GM21447 (cell line): ENCODE measurements around the gene ETFA.

Source experiments
- ATAC-seq: cut with Tn5 transposase; IDR thresholded peaks from one replicate; pipeline ENCODE4 v1.9.1; 2021; ENCODE audit not compliant: unreplicated experiment

Gene ETFA

GRCh38 chr15:76221085-76221767 lies 90.0 kb downstream of the ETFA start:
- no peak for ATAC-seq

DNA sequence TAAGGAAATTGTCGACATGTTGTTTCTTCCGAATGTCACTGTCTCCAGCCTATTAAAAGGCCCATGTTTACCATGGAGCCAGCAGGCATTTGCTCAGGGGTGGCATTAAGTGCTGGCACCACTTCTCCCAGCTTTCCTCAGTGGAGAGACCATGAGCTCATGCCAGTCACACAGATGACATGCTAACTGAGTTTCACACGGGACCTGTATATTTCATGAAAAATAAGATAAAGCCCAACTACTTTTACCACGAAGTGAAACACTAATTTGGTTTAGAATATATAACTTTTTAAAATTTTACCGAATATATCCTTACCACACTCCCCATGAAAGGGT lies 93.4 kb downstream of the ETFA start:
- ATAC-seq = no peak

- ATAC-seq = no peak
Observed at GRCh38 chr15:76217029-76217881, 94.0 kb downstream of the ETFA start.

- no peak for ATAC-seq
Observed at GRCh38 chr15:76215634-76216033, 95.6 kb downstream of the ETFA start.

DNA sequence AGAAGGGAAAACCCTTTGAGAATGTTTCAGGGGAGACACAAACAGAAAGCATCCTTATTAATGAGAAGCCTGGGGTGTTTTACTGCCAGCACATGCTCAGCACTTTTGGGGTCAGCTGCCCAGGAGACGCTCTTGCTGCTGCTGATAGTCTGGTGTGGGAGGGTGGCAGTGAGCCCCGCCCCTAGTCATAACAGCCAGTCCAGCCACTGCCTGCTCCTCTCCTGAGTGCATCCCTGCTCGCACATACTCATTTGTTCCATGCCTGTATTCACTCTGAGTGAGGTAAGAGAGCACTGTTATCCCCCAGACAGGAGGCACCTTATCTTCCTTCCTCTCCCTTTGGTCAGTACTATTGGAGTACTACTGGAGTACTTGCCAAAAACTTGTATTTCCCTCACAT lies 101.3 kb downstream of the ETFA start:
- no peak for ATAC-seq

GRCh38 chr15:76209523-76209922 lies 101.7 kb downstream of the ETFA start:
- ATAC-seq = no peak

DNA sequence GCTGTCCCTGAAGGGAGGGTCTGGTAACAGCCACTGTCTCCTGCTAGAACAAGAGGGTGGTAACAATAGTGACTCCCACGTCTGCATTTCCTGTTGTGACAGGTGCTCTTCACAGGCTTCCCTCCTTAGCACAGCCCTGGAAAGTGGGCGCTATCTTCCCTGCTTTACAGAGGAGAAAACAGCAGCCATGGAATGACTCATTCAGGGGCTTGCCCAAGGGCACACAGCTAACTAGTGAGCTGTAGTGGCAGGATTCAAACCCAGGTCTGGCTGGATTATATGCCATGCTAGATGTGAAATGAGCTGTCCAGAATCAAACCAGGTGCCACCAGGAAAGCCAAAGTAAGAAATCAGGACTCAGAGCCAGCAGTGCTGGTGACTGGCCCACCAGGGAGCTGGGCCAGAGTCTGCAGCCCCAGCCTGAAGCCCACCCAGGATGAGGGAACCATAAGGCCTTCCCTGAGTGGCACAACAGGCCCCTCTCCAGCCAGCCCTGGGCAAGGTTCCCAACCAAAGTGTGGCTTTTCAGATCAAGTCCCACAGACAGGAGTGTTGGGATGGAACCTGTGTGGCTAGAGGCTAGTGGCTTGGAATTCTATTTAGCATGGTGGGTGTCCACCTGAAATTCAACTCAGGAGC lies 102.4 kb downstream of the ETFA start:
- ATAC-seq = no peak

DNA sequence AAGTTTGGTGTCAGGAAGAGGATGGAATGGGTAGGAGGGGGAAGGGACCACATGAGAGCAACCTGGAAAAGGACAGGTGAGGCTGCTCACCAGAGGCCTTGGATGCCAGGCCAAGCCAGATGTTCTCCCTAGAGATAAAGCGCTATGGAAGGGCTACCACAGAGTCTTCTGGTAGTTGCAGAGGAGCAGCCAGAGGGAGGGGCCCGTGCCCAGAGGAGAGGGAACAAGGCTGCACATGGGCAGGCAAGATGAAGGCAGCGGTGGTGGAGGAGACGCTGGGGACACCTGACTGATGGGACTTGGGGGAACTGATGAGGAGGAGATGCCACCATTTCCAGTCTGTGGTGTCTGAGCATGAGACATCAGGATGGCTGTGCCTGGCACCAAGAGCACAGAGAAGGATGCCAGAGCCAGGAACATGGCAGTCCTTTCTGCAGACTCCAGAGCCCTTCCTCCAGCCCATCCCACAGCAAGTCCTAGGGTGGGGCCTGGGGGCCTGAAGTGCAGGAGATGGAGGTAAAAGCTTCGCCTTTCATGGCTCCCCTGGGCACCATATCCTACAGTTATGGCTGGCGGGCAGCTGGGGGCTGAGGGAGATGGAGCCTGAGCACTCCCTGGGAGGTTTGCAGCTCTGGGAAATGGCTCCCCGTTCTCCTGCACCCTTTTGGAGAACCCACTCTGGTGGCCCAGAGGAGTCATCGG lies 103.0 kb downstream of the ETFA start:
- ATAC-seq = no peak

GRCh38 chr15:76206325-76206976 lies 104.8 kb downstream of the ETFA start:
- ATAC-seq = no peak

DNA sequence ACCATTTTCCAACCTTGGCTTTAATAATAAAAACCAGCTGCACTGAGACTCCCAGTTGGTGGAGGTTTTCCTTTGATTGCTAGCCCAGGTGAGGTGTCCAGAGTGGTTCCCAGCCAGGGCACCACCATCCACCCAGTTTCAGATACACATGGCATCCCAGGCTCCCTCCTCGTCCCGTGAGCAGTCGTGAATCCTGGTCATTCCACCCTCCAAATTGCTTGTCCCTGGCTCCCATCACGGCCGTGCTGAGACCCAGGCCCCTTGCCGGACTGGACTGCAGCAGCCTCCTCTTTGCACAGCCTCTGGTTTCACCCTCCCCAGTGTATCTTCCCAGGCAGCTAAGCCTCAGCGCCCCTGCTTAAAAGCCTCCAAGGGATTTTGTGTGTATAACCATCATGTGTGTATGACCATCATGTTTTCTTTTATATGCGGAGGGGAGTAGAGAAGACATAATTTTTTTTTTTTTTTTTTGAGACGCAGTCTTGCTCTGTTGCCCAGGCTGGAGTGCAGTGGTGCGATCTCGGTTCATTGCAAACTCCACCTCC lies 106.3 kb downstream of the ETFA start:
- ATAC-seq = no peak

DNA sequence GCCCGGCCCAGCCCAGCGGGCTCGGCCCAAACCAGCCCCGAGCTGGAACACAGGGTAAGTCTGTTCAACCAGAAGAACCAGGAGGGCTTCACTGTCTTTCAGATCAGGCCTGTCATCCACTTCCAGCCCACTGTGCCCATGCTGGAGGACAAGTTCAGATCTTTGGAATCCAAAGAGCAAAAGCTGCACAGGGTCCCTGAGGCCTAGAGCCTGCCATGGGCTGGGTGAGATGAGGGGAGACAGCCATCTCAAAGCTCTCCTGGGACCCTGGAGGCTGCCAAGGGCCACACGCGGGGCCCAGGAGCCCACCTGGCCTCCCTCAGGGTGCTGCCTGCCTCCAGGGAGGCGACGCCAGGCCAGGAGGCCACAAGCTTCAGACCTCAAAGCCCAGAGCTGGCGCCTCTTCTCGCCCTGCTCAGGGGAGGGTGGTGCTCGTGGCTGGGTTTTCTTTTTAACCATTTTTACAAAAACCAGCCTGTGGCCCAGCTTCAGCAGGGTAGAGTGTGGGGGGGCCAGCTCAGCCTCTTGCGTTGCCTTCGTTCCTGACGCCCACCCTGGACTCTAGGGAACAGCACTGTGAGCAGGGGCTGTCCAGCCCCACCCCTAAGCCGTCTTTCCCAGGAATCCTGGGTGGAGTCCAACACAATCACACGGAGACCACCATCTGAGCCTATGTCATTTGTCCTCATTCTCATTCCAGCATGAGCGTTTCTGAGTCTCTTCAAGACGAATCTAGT lies 107.0 kb downstream of the ETFA start:
- no peak for ATAC-seq

DNA sequence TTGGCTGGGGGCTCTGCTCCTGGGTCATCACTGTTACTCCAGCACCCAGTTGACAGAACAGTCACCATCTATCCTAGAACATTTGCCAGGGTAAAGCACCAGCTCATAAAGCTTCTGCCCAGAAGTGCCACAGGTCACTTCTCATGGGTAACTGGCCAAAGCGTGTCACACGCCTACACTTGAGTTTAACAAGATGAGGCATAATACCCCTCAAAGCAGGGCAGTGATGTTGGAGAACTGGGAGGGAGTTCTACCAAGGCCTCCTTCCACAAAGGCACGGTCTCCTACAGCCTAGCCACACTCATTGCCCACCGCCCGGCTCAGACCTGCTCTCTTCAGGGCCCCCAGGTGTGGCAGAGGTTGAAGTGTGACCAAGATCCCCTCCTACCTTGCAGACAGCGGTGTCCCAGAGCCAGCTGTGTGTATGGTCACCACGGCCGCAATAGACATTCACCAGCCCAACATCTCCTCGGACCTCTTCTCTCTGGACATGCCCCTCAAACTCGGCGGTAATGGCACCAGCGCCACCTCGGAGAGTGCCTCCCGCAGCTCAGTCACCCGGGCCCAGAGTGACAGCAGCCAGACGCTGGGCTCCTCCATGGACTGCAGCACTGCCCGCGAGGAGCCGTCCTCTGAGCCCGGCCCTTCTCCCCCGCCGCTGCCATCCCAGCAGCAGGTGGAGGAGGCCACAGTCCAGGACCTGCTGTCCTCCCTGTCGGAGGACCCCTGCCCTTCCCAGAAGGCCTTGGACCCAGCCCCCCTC lies 107.7 kb downstream of the ETFA start:
- ATAC-seq = no peak

- no peak for ATAC-seq
Observed at GRCh38 chr15:76201536-76202255, 109.6 kb downstream of the ETFA start.

DNA sequence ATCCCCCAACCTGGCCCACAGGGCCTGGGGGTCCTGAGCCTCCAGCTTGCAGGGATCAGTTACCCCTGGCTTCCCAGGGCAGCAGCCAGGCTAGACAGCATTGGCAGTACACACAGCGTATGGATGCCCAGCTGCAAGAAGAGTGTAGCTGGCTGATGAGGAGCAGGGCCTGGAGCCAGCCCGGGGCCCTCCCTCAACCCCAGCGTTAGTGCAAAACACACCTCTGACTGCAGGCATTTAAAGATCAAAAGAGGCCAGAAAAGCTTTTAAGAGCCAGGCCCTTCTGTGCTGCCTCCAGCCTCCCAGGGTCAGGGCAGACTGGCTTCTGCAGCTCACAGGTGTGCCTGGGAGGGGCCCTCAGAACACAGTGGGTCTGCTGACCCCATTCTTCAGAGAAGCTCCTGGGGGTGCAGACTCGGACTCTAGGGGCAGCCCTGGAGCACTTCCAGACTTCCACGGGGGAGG lies 110.6 kb downstream of the ETFA start:
- no peak for ATAC-seq

DNA sequence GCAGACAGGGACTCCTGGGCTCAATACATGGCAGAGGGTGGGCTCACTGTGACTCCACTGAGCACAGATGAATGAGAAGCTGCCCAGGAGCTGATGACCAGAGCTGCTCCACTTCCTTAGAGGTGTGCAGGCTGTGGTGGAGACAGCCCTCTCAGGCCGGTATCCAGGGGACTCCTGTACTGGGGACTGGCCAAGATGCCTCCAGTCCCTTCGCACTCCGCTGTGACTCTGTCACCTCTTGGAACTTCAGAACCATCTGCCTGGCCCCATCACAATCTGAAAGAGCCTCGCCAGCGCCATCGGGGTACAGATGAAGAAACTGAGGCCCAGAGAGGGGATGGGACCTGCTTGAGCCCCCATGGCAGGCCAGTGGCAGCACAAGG lies 111.2 kb downstream of the ETFA start:
- no peak for ATAC-seq

DNA sequence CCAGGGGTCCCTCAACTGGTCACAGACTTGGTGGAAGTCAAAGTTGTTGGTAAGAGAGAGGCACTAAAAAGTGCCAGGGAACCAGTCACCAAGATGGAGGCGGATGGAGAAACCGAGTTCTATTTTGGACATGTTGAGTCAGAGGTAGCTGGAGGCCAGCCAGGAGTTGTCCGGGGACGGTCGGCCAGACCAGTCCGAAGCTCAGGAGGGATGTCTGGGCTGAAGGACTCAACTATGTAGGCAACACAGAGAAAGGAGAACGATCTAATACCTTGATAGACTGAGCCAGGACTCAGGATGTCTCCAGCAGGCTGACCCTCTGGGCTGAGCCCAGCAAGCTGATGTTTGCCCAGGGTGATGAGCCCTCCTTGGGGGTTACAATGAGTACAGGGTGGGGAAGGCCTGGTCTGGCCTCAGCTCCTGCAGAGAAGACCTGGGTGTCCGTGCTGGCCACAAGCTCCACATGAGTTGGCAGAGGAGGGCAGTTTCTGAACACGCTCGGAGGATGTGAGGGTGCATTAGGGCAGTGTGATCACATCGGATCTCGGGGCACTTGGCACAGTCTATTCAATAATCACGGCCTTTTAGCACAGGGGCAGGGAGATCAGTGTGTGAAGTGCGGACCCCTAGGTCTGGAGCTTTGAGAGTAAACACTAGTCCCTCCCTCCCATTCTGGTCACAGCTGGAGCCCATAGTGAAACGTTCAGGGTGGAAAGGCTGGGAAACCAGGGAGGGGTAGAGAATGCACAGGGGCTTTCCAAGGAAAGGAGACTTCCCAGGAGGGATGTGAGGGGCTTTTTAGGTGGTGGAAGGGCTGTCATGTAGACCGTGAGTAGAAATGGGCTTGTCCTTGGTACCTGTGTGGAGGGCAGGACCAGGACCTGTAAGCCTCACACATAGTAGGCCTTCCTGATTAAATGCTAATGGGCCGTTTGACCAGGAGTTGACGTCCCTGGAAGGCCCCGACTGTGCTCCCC lies 111.9 kb downstream of the ETFA start:
- no peak for ATAC-seq

DNA sequence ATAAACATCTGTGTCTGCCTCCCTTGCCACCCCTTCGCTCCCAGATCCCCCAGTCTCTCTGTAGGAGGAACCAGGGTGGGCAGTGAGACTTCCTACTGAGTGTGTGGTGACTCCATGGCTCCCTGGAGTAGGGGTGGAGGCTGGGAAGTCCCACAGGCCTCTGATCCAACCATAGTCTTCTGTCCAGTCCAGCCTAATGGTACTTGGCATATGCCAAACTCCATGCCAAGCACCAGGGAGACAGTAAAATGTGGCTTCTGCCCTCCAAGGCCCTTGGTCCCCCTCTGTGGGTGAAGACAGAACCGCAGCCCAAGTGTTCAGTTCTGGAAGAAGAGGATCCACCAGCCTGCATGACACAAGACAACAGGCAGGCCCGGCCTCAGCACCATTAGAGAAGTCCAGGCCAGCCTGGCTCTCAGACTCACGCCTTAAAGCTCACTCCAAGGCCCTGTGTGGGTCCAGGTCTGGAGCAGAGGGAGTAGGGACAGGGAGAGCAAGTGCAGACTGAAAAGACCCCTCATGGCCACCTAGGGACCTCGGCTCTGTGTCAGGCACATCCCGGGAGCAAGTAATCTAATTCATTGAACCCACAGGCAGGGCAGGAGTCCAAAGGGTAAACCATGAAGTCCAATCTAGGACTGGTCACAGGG lies 112.7 kb downstream of the ETFA start:
- ATAC-seq = no peak
